Measurements from ENCODE around the gene WFDC2. TPM values are rescaled to one million over a fixed set of nuclear protein-coding genes. Genes with fewer than 3 reads are reported as not detected.

WFDC2 gene
- total RNA-seq = 100 to 1,000 TPM in 1 of 4 donors, 10 to 100 TPM in 3; 11.0 to 325 (median 38.8) TPM

DNA sequence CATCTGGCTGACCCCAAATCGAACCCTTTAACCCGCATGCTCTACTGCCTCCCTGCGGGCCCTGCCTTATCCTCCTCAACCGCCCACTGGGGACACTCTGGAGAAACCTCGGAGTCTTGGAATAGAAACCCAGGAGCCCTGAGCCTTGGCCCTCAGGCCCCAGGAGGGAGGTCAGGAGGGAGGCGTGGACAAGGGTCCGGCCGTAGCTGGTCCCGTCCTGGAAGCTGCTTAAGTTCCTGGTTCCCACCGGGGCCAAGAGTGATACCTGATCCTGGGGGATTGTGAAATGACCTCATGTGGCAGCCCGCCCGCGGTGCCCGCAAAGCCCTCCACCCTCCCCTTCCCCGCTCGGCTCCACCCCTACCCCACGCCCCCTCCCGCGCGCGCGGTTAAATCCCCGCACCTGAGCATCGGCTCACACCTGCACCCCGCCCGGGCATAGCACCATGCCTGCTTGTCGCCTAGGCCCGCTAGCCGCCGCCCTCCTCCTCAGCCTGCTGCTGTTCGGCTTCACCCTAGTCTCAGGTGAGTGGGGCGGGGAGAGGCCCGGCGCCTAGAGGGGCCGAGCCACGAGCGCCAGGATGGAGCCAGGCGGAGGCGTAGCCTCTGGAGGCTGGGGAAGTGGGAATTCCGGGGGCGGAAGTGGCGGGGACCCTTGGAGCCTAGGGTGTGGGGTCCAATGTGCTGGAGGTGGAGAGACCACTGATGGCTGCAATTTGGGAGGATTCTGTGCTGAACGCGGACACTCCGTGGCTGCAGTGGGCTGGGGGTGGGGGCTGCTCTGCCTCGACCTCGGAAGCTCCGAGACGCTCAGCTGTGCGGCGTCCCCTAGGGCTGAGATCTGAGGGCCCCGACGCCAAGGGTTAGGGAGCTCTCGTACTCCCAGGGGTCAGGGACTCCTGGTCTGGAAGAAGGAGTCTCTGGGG is at the start of gene WFDC2:
TSS of gene WFDC2 (plus strand) at position 418 of the 926 bp plus-strand sequence. CDS start at position 447, 29 bp downstream.
- no peaks in the 10 kb centered on the region for H3K9me3 ChIP-seq
- peaks cover 18% of the 10 kb centered on the region for H3K27me3 ChIP-seq
- H3K27ac ChIP-seq = peak within 1 kb of the TSS; percentile 78 to 85 (median 82)
- in situ Hi-C loops (cut with MboI; ENCODE audit: low pct_ligation_motif_present in 1 of 4, low pct_unique_long_range_greater_than_20kb in 1 of 4, low sequenced_read_pairs in 3 of 4) = loop anchor here in 1 of 4 donors (25.0 kb wide), 1 partner anchor 293 kb away; no protein-coding TSS in a partner anchor
- intact Hi-C loops (cut with DNase I; ENCODE audit: low total_unique reads) = no loop called here
- H3K4me1 ChIP-seq = peaks cover 19 to 45% (median 38%) of the 10 kb centered on the region in 4 donors
- no peak for TF ChIP-seq EP300 (IDR thresholded peaks at IDR 0.05; ENCODE audit: low read depth)
- TF ChIP-seq POLR2A (IDR thresholded peaks at IDR 0.05) = no peak
- TF ChIP-seq CTCF (IDR thresholded peaks at IDR 0.05) = peak in 1 of 5 experiments; percentile 23
- TF ChIP-seq POLR2AphosphoS5 (IDR thresholded peaks at IDR 0.05) = no peak
- H3K4me3 ChIP-seq = peak within 1 kb of the TSS; percentile 27 to 52 (median 45)
- DNase-seq = peak; percentile 38
- H3K36me3 ChIP-seq = no peaks in the 10 kb centered on the region
- WGBS, 2 donors (ENCODE audit: low coverage in 1 of 2) = 11% methylated on average over 42 of the region's 54 CpGs; no CpG with 5 or more reads in 1 of the 2 donors

GRCh38 chr20:45420125-45420524 is 49.4 kb upstream of the WFDC2 start:
- H3K4me3 ChIP-seq = no peak overlapping the region
- H3K9me3 ChIP-seq = no peaks in the 10 kb centered on the region
- WGBS, 2 donors (ENCODE audit: low coverage in 1 of 2) = 85% methylated on average over 8 of the region's 8 CpGs; no CpG with 5 or more reads in 1 of the 2 donors
- DNase-seq = no peak
- H3K27ac ChIP-seq = peak overlapping the region; percentile 52 to 93 (median 78)
- peaks cover 2 to 43% (median 19%) of the 10 kb centered on the region in 4 donors for H3K36me3 ChIP-seq
- no peaks in the 10 kb centered on the region for H3K27me3 ChIP-seq
- no peak for TF ChIP-seq CTCF (IDR thresholded peaks at IDR 0.05)
- TF ChIP-seq EP300 (IDR thresholded peaks at IDR 0.05; ENCODE audit: low read depth) = no peak
- no peak for TF ChIP-seq POLR2AphosphoS5 (IDR thresholded peaks at IDR 0.05)
- TF ChIP-seq POLR2A (IDR thresholded peaks at IDR 0.05) = no peak
- in situ Hi-C loops (cut with MboI; ENCODE audit: low pct_ligation_motif_present in 1 of 4, low pct_unique_long_range_greater_than_20kb in 1 of 4, low sequenced_read_pairs in 3 of 4) (no loop called here), intact Hi-C loops (cut with DNase I; ENCODE audit: low total_unique reads) (no loop called here)
- H3K4me1 ChIP-seq = peaks cover 28 to 46% (median 38%) of the 10 kb centered on the region in 4 donors

DNA sequence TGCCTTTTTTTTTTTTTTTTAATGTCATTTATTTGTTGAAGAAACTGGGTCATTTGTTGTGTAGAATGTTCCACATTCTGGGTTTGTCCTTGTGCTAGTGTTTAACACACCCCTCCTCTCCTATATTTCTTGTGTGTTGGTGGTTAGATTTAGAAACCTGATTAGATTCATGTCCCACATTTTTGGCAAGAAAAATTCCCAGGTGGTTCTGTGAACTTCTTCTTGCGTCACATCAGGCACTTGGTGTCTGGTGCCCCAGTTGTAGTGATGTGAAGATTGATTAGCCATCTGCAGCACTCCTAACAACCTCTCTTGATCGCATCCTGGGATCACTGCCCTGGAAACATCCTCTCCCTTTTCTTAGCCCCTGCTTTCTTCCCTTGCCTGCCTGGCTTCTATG is 45.9 kb upstream of the WFDC2 start:
- peaks cover 10 to 30% (median 15%) of the 10 kb centered on the region in 4 donors for H3K4me1 ChIP-seq
- no peaks in the 10 kb centered on the region for H3K27me3 ChIP-seq
- H3K9me3 ChIP-seq = no peaks in the 10 kb centered on the region
- WGBS, 2 donors (ENCODE audit: low coverage in 1 of 2) = 96% methylated on average over 2 of the region's 2 CpGs; no CpG with 5 or more reads in 1 of the 2 donors
- H3K36me3 ChIP-seq = peaks cover 2 to 52% (median 23%) of the 10 kb centered on the region in 4 donors
- intact Hi-C loops (cut with DNase I; ENCODE audit: low total_unique reads) (no loop called here), in situ Hi-C loops (cut with MboI; ENCODE audit: low pct_ligation_motif_present in 1 of 4, low pct_unique_long_range_greater_than_20kb in 1 of 4, low sequenced_read_pairs in 3 of 4) (no loop called here)
- TF ChIP-seq POLR2A (IDR thresholded peaks at IDR 0.05) = no peak
- TF ChIP-seq CTCF (IDR thresholded peaks at IDR 0.05) = no peak
- TF ChIP-seq EP300 (IDR thresholded peaks at IDR 0.05; ENCODE audit: low read depth) = no peak
- TF ChIP-seq POLR2AphosphoS5 (IDR thresholded peaks at IDR 0.05) = no peak
- no peak overlapping the region for H3K4me3 ChIP-seq
- H3K27ac ChIP-seq = no peak overlapping the region
- no peak for DNase-seq

GRCh38 chr20:45425561-45425960 is 44.0 kb upstream of the WFDC2 start:
- Histone ChIP-seq H3K9me3 (no peaks in the 10 kb centered on the region), H3K4me3 (no peak overlapping the region), H3K27ac (no peak overlapping the region), H3K4me1 (peaks cover 0 to 13% (median 4%) of the 10 kb centered on the region in 4 donors), H3K36me3 (peaks cover 2 to 47% (median 20%) of the 10 kb centered on the region in 4 donors), H3K27me3 (no peaks in the 10 kb centered on the region)
- DNase-seq = no peak
- in situ Hi-C loops (cut with MboI; ENCODE audit: low pct_ligation_motif_present in 1 of 4, low pct_unique_long_range_greater_than_20kb in 1 of 4, low sequenced_read_pairs in 3 of 4) (loop anchor here in 1 of 4 donors (25.0 kb wide), 1 partner anchor 113 kb away; the partner anchor contains the start of genes MATN4 and RBPJL), intact Hi-C loops (cut with DNase I; ENCODE audit: low total_unique reads) (no loop called here)
- whole genome bisulfite sequencing, 2 donors (ENCODE audit: low coverage in 1 of 2) = 96 to 100% methylated on average over 4 to 16 of the region's 17 CpGs
- TF ChIP-seq EP300 (IDR thresholded peaks at IDR 0.05; ENCODE audit: low read depth) = no peak
- TF ChIP-seq CTCF (IDR thresholded peaks at IDR 0.05) = no peak
- TF ChIP-seq POLR2AphosphoS5 (IDR thresholded peaks at IDR 0.05) = no peak
- no peak for TF ChIP-seq POLR2A (IDR thresholded peaks at IDR 0.05)

Data from transverse colon (tissue), 4 donors.